HG03521 (cell line): ENCODE results near the gene TBC1D3B.
A peak's percentile ranks its signal among the peaks of the same experiment; 100 is the strongest.
"Not testable (repeated sequence)": the region's sequence is repeated elsewhere in the genome, so short reads cannot be mapped to it uniquely, and the experiment has no call there.

Experiments
- ATAC-seq: cut with Tn5 transposase; IDR thresholded peaks from one replicate; pipeline ENCODE4 v1.9.1; 2021; ENCODE audit warnings: mild to moderate bottlenecking, moderate library complexity; ENCODE audit not compliant: unreplicated experiment

The TBC1D3B gene

DNA sequence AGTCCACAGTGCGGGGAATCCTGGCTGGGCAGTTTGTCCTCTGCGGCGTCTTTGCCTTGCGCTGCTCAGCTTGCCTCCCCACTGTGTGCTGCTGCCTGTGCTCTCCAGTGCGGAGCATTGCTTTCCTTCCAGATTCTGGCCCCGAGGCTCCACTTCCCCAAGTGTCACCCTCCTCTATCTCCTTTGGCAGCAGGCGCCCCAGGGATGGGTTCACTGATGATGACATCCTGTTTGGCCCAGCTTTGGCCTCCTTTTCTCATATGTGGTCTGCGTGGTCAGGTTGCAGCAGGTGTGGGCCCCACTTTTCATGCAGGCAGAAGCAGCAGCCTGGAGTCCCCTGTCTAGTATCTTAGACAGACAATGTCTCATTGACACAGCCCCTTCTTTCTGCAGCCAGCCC, 25.1 kb upstream of the TBC1D3B start:
- not testable (repeated sequence) for ATAC-seq

DNA sequence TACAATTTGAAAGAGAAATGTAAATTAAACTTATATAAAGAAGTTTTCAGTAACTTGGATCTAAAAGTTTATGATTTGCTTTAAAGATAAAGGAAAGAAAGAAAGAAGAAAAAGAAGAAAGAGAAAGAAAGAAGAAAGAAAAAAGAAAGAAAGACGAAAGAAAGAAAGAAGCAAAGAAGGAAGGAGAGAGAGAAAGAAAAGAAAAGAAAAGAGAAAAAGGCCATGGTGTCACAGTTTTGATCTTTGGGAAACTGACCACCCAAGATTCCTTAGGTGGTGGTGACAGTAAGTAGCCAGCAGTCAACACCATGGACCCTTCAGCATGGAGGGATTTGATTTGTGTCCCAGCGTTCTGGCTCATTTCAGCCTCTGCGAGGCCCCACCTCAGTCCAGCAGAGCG, 24.7 kb upstream of the TBC1D3B start:
- ATAC-seq, result not testable (repeated sequence)

DNA sequence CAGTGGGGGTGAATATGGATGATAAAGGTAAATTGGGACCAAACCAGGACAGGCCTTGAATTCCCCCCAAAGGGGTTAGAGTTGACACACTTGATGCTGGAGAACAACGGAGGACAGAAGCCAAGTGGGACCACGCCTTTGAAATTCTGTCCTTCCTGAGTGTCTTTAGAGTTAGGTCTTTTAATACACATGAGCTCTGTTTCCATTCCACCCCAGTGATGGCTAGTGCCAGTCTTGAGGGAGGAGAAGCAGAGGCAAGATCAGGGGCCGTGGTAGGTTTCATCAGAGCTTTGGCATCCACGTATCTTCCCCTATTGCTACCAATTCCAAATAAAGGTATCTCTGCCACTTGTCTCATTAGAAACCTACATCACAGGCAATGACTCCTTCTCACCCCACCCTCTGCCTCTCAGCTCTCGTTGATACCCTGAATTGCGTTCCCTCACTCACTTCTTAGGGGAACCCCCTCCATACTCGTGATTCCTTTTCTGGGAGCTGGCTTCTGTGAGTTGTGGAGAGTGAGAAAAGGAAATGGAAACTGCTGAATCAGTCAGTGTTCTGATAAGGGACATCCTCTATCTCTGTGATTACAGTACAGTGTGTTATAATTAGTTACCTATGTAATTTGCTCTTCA, 22.5 kb upstream of the TBC1D3B start:
- no peak for ATAC-seq

DNA sequence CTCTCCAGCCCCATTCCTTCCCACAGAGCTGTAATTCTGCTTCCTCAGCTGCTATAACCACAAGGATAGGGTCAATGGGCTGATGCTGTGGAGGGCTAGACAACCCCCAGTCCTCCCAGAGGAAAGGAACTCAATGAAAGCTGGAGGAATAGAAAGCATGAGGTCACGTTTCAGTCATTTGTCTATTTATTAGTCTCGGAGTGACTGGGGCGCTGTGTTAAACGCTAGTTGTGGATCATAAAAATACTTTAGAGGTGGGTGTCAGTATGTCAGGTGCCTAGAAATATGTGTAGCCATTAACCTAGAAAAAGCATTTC, 20.9 kb upstream of the TBC1D3B start:
- no peak for ATAC-seq

DNA sequence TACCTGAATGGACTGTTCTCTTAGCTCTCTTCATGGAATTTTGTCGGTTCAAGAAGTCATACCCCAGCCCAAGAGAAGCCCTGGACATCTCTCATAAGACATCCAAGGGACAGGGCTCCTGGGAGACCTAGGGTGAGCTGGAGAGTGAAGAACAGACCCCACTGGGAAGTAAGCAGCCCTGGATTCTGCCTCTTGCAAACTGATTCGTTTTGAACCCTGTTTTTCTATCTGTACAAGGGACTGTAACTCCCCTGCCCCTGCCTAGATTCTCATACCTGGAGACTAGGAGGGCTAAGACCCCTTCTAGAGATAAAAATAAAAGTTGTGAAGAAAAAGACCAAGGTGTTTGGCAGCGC, 19.7 kb upstream of the TBC1D3B start:
- ATAC-seq, result no peak

DNA sequence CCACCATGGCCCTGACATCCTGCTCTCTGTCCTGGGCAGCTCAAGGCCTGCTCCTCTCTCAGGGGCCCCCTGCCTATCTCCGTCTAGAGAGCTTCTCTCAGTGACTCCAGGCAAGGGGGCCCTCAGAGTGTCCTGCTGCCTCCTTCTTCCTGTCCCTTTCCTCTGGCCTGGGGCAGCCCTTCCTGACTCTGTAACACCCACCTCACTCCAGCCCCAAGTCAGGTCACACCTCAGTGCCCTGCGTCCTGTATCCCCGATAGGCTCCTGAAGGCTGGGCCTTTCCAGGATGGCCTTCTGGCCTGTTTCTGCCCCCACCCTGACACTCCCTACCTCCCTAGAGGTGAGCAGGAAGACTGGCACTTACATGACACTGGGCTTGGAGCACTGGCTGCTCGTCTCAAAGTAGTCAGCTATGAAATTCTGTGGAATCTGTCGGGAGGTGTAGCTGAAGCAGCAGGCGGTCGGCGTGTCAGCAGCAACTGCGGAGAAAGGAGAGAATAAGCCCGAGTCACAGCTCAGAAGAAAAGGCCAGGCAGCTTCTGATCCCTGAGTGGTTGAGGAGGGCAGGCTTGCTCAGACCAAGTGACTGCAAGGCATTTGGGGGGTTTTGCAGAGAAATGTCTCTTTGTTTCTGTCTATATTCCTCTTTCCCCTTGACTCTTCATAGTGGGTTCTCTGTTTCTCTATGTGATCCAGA, 19.1 kb upstream of the TBC1D3B start:
- ATAC-seq, result no peak

DNA sequence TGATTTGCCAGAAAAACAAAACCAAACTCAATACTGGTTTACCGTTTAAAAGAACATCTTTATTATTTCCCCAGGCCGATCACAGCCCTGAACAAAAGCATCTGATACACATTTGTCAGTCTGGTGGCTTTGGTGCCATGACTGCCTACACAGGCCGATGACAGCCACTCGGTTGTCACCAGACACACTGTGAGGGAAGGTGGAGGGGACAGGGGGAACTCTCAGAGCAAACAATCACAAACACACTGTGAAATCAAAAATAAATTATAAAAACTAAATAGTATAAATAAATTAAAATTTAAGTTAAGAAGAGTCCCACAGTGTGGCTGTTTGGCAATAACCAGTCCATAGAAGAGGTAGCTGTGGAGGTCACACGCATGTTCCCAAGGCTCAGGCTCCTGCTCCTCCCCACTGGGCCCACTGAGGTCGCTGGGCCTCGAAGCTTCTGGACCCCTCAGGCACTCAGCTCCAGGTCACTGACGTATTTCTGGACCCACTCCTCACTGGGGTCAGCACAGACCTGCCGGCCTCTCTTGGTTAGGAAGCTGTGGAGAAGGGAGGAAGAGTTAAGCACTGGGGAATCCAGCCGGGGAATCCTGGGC, 18.5 kb upstream of the TBC1D3B start:
- ATAC-seq, result not testable (repeated sequence)

DNA sequence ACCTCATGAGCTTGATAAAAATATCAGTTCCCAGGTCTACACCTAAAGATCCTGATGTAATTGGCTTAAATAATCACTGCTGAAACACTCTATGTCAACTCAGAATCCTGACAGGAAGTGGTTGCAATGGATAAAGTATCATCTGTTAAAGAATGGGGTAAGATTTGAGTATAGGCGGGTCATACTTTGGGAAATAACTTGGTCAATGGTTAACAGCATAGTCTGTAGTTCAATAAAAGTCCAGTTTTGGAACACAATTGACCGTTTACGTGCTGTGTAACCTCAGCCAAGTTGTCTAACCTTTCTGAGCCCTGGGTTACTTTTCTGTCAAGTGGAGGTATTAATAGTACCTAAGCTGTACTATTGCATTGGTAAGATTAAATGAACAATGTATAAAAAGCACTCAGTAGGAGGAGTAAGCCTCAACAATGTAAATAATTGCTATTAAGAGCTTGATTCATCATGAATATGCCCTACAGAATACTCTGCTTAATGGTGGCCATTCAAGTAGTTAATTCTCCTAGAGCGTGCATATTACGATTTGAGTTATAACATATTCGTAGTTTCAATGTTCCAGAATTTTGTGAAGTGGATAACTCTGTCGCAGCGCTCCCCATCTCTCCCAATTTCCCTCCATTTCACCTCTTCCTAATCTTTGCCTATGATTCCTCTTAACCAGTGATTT, 17.9 kb upstream of the TBC1D3B start:
- not testable (repeated sequence) for ATAC-seq

DNA sequence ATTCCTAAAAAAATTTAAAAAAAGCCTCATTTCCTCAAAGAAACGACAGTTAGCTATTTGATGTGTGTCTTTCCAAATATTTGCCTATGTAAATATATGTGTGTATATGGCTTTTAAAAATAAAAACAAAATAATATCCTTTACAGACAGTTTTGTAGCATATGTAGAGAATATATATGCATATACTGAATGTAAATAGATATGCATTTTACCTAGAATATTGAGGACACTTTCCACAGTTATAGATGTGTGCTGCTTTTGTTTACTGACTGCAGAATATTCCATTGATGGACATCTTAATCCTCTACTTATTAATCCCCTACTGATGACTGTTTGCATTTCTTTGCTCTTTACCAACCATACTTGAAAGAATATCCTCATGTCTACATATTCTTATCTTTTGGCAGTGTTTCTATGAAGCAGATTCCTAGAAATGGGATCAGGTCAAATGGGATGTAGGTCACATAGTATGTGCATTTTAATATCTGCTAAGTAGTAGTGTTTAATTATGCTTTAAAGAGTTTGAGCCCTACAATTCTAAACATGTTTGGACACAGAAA, 16.9 kb upstream of the TBC1D3B start:
- ATAC-seq, result no peak

DNA sequence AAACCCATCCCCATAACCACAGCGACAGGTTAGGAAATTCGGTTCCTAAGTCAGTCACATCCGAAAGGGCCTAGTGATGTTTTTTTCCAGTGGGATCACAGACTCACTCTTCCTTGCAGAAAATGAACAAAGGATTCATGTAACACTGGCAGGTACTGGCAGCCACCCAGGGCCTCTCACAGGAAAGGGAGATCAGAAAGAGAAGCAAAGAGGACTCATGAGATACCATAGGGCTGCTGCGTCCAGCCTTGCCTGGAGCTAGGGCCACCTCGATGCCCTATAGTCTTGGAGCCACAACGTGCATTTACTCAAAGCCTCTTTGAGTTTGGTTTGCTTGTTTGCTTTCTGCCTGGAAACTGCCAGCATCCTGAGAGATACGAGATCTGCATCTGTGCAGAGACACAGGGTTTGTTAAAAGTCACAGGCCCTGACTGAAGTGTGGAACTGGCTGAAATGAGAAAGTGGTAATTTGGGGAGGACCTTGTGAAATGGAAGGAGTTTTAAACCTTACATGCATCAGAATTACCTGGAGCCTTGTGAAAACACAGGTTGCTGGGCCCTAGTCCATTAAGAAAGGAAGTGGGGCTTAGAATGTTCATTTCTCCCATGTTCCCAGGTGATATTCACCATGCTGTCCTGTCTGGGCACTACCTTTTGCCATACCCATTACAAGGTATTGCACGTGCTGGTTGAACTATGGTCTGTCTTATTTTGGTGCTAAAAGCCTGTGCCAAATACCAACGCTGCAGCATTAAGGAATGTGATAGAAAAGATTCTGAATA, 14.3 kb upstream of the TBC1D3B start:
- ATAC-seq, result not testable (repeated sequence)

DNA sequence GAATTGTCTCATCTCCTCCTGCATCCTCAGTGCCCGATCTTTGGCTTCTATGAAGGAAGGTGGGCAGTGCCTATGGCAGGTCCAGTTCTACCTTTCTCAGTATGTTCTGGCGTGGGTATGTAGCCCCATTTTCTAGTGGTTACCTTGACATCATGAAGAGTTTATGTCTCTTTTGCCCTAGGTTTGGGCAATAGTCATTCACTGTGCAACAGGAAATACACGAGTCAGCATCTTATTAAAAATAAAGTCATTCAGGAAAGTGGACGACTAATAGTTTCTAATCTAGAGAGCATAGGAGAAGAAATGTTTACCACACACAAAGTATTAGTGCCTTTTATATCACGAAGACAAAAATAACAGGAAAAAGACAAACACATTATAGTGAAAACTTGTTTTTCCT, 13.6 kb upstream of the TBC1D3B start:
- not testable (repeated sequence) for ATAC-seq

DNA sequence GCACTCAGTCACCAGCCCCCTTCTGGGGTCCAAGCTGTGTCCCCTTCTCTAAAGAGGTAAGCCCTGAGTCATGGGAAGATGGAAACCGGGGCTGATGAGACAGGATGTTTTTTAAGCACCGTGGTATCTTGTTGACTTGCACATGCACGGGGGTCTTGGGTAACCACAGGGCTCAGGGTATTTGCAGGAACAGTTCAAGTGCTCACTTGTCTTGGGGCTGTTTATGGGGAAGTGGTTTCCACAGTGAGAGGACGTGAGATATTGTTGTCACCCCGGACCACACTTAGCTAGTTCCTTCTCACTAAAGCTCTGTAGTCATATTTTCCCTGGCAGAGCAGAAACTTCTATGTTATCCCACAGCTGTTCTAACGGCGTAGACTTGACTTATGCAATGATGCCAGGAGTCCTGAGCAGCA, 12.5 kb upstream of the TBC1D3B start:
- ATAC-seq, result peak; percentile 77

DNA sequence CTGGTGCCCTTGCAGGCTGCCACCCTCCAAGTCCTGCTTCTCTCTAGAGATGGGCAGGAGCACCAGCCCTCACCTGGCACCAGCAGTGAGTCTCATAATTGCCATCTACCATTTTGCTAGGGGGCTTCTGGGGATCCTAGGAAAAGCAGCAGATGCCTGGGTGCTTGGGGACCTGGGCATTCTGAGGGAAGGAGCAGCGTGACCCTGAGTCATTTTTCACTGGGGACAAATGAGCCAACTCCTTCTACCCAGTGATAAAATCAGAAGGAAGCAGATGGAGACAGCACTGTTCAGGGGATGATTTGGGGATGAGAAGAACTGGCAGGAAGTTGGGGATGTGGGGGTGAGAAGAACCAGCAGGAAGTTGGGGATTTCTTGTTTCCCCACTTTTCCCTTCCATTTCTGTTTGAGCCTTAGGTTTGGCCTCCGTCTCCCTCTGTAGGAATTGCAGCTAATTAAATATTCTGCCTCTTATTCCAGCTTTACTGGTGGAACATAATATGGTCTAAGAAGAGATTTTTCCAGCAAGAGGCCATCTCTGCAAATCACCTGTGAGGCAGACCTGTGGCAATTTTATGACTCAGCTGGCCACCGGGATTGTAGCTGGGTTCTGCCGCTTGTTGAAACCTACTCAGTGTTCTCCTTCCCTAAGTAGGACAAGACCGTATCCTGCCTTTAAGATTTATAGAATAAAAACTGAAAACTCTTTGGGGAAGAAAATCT, 11.7 kb upstream of the TBC1D3B start:
- ATAC-seq, result not testable (repeated sequence)

DNA sequence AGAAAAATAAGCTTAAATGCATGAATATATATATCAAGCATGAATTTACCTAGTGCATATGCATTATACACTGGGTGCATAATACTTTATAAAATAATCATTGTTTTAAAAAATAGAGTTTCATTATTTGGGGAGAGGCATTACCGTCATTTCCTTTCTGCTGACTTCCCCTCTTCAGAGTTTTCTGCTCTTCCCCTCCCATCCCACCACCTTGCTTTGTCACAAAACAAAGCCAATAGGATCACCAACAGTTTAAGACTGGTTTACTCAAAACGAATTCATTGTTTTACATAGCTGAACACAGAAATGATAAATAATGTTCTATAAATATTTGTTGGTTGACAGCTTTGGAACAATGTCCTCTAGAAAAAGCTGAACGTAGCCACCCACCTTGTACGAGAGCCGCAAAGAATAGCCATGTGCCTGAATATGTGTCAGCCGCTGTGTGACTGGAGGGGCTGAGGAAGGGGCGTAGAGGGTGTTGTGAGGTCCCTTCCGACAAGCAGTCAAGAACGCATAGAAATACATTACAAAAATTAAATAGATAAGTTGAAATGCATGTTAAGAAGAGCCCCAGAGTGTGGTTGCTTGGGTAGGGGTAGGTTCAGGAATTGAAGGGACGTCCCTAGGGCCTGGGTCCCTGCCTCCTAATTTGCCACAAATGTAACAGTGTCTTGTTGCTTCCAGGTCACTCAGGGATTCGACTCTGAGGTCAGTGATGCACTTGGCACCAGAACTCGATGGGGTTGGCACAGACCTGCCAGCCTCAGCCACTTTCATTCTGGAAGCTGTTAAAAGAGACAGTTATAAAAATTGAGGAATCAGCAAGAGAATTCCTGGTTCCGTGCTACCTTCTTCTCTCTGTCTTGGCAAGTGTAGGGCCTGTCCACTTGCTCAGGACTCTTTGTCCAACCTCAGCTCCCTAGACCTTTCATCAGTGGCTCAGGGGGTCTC, 10.7 kb upstream of the TBC1D3B start:
- not testable (repeated sequence) for ATAC-seq

DNA sequence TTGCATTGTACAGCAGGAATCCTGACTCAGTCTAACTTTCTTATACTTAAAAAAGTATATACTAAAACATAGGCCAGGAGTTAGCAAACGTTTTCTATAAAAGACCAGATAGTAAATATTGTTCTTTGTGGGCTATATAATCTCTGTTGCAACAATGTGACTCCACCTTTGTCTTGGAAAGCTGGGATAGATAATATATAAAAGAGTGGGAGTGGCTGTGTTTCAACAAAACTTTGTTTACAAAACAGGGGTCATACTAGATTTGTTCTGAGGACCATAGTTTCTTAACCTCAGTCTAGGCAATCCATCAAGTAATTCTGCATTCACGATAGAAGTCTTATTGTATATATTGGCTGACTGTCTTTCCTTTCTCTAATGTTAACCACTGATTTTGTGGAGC, 9.0 kb upstream of the TBC1D3B start:
- ATAC-seq, result no peak

DNA sequence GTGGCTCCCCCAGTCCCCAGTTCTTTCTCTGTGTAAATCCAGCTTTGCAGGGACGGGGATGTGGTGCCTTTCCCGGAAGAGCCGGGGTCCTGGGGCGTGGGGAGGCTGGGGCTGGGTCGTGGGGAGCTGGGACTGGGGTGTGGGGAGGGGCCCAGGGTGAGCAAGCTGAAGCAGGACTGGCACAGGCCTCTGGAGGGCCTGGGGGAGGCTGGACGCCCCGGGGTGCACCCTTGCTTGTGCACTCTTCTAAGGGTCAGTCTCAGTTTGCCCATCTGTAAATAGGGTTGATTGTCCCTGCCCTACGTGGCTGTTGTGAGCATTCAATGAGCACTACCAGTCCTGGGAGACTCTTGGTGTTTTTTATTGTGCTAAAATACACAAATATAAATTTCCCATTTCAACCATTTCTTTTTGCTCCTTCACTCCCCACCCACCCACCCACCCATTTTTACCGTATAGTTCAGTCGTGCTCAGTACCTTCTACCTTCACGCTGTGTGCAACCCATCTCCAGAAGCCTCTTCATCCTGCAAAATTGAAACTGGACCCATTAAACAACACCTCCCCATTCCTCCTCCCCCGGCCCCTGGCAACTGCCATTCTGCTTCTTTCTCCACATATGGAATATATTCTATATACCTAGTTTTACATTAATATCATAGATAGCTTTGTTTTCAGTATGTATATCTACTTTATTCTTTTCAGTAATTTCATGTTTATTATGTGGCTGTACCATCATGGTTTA, 7.8 kb upstream of the TBC1D3B start:
- ATAC-seq, result no peak

DNA sequence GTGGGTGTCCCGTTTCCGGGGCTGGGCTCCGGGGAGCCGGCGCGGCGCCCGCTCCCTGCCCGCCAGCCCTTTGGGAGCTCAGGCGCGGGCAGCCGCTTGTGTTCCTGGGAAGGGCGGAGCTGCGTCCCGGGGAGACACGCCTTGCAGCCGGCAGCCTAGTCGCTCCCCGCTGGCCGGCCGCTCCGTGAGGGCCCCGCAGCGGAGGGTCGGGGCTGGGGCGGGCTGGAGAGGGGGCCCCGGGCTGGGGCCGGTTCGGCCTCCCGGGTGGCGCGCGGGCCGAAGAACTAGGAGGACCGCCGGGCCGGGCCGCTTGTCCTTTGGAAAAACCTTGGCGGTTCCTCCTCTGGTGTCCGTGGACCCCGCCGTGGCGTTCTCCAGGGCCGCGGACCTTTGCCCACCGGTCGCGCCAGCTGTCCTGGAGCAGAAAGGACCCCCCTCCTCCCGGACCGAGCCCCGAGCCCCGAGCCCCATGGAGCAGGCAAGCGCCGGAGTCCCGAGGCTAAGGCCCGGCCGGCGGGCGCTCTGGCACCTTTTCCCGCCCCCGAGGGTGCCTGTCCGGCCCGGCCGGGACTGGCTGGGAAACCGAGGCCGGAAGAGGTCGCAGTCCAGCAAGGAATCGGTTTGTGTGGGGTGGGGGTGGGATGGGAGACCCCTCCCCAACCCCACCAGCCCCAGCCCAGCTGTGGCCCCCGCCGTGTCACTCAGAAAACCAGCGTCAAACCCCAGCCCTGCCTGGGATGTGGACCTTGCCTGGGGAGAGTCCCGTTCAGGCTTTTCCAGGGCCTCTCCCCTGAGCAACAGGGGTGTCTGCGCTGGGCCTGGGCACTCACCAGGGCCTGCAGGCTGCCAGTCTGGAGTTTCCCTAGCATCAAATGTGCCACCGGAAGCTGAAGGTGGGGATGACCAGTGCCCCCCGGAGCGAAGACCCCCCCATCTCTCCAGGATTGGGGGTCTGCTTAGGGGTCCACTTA, 6.8 kb upstream of the TBC1D3B start:
- no peak for ATAC-seq
